ENCODE data around the gene RAC3.

The RAC3 gene

DNA sequence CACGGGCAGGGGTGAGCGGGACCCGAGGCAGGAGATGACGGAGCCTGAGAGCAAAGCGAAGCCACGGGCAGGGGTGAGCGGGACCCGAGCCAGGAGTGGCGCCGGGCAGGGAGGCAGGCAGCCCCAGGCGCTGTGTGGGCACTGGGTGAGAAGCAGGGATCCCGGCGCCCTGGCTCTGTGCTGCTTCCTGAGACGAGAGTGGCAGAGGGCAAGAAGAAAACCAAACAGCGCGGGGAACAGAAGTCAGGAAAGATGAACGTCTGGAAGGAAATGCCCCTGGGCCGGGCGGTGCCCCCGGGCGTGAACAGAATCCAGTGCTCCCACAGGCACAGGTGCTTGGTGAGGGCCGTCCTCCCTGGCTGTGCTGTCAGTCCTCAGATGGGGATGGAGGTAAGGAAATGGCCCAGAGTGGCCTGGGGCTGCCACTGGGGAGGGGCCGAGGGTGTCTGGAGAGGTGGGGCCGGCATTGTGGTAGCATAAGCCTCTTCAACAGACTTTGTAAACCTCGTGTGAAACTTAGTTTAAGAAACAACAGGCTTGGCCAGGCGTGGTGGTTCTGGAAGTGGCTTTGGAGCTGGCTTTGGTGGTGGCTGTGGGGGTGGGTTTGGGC is 44.2 kb upstream of the RAC3 start:
- Histone ChIP-seq H3K4me3 (replicated peaks; ENCODE audit: low read depth, low read length) (no peak overlapping the region), H3K27me3 (replicated peaks; ENCODE audit: control insufficient read depth, insufficient read depth, low read length) (no peaks in the 10 kb centered on the region), H3K36me3 (ENCODE audit: control insufficient read depth, insufficient read depth, low read length) (peaks cover 12% of the 10 kb centered on the region)
- DNase-seq (ENCODE audit: extremely low read depth, insufficient read length), result peak; percentile 4
- no peak for TF ChIP-seq CTCF (IDR thresholded peaks at IDR 0.05; ENCODE audit: insufficient read depth, low read length, poor library complexity, severe bottlenecking)

DNA sequence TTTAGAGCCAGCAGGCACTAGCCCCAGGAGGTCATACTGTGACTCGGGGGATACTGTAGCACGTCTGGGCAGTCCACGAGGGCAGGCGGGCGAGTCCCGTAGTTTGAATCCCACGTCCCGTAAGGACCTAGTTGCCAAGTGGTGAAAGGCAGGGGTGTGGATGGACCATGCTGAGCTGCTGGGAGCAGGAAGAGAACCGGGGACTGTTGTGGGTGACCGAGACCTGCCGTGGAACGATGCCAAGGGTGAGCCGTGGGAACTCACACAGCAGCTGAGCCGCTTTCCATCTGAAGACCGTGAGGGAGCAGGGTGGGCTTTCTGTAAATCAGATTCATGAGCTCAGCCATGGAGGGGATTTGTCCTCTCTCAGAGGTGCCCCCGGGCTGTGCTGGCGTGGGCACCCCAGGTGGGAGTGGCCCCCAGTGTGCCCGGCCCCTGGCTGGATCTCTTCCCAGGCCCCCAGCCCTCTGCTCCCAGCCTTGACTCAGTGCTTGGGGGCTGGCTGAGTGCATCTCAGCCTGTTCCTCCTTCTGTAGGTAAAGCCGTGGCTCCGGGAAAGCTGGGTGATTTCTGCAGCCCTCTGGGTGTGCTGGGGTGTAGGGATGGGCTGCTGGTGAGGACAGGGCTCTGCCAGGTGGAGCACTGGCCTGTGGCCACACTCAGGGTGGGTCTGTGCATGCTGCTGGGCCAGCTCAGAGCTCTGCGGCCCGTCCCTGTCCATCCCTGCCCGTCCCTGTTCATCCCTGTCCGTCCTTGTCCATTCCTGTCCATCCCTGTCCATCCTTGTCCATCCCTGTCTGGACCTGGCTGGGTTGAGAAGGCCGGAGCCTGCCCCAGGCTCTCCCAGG is 40.4 kb upstream of the RAC3 start:
- TF ChIP-seq CTCF (IDR thresholded peaks at IDR 0.05; ENCODE audit: insufficient read depth, low read length, poor library complexity, severe bottlenecking), result no peak
- no peaks in the 10 kb centered on the region for H3K27me3 ChIP-seq (replicated peaks; ENCODE audit: control insufficient read depth, insufficient read depth, low read length)
- no peak overlapping the region for H3K4me3 ChIP-seq (replicated peaks; ENCODE audit: low read depth, low read length)
- peak; percentile 3 for DNase-seq (ENCODE audit: extremely low read depth, insufficient read length)
- H3K36me3 ChIP-seq (ENCODE audit: control insufficient read depth, insufficient read depth, low read length), result peaks cover 5% of the 10 kb centered on the region

- peak; percentile 13 for DNase-seq (ENCODE audit: extremely low read depth, insufficient read length)
- no peak for TF ChIP-seq CTCF (IDR thresholded peaks at IDR 0.05; ENCODE audit: insufficient read depth, low read length, poor library complexity, severe bottlenecking)
- Histone ChIP-seq H3K27me3 (replicated peaks; ENCODE audit: control insufficient read depth, insufficient read depth, low read length) (no peaks in the 10 kb centered on the region), H3K4me3 (replicated peaks; ENCODE audit: low read depth, low read length) (no peak overlapping the region), H3K36me3 (ENCODE audit: control insufficient read depth, insufficient read depth, low read length) (peaks cover 5% of the 10 kb centered on the region)
Observed at GRCh38 chr17:81991684-81992305, 39.7 kb upstream of the RAC3 start.

- no peak for DNase-seq (ENCODE audit: extremely low read depth, insufficient read length)
- no peak for TF ChIP-seq CTCF (IDR thresholded peaks at IDR 0.05; ENCODE audit: insufficient read depth, low read length, poor library complexity, severe bottlenecking)
- peaks cover 5% of the 10 kb centered on the region for H3K36me3 ChIP-seq (ENCODE audit: control insufficient read depth, insufficient read depth, low read length)
- H3K4me3 ChIP-seq (replicated peaks; ENCODE audit: low read depth, low read length), result no peak overlapping the region
- no peaks in the 10 kb centered on the region for H3K27me3 ChIP-seq (replicated peaks; ENCODE audit: control insufficient read depth, insufficient read depth, low read length)
Observed at GRCh38 chr17:81992306-81993102, 39.0 kb upstream of the RAC3 start.

DNA sequence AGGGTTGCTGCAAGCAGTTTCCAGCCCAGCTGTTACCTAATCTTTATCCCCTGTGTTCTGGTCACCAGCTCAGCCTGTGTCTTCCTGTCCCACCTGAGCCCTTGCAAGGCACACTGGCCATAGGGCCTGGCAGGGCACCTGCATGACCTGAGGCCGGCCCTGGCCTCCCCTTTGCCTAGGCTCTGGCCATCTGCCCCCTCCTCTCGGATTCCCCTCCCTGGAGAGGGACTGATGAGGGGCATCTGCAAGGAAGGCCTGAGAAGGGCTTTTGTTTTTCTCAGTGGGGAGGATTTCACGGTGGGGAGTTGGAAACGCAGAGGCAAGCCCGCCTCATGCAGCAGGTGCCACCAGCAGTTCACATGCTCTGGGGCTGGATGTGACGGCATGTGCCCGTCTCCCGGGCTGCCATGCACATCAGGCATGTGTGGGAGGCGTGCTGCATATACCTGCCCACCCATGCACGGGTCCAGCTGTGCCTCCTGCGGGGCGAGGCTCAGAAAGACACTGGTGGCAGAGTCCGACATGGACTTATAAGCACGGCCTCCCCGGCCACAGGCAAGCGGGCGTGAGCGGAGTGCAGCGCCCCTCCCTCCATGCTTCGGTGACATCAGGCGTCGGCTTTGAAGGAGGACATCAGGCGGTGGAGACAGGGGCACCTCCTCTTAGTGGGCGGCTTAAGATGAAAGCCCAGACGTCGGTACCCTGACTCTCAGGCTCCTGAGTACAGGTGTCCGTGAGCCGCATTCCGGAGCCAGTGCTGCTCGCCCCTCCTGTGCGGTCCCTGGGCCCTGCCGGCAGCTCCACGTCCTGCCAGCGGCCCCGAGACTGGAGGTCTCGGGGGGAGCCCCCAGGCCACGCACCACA is 37.5 kb upstream of the RAC3 start:
- no peak for TF ChIP-seq CTCF (IDR thresholded peaks at IDR 0.05; ENCODE audit: insufficient read depth, low read length, poor library complexity, severe bottlenecking)
- peak; percentile 14 for DNase-seq (ENCODE audit: extremely low read depth, insufficient read length)
- Histone ChIP-seq H3K27me3 (replicated peaks; ENCODE audit: control insufficient read depth, insufficient read depth, low read length) (no peaks in the 10 kb centered on the region), H3K36me3 (ENCODE audit: control insufficient read depth, insufficient read depth, low read length) (peaks cover 5% of the 10 kb centered on the region), H3K4me3 (replicated peaks; ENCODE audit: low read depth, low read length) (no peak overlapping the region)

All from GM06990 (cell line).